K562 treated with DMSO at 1 percent for 24 hours (cell line): ENCODE data around the gene IQGAP2. TPM values are rescaled to one million over a fixed set of nuclear protein-coding genes. Genes with fewer than 3 reads are reported as not detected.

Source experiments
- total RNA-seq: library from RNA; unstranded; fragments of 300-600 nt; gene quantifications from 2 replicates; pipeline ENCODE4 v1.2.3, GENCODE V29; 2022; ENCODE audit warnings: low read depth; ENCODE audit not compliant: insufficient read depth

The IQGAP2 gene, protein sequence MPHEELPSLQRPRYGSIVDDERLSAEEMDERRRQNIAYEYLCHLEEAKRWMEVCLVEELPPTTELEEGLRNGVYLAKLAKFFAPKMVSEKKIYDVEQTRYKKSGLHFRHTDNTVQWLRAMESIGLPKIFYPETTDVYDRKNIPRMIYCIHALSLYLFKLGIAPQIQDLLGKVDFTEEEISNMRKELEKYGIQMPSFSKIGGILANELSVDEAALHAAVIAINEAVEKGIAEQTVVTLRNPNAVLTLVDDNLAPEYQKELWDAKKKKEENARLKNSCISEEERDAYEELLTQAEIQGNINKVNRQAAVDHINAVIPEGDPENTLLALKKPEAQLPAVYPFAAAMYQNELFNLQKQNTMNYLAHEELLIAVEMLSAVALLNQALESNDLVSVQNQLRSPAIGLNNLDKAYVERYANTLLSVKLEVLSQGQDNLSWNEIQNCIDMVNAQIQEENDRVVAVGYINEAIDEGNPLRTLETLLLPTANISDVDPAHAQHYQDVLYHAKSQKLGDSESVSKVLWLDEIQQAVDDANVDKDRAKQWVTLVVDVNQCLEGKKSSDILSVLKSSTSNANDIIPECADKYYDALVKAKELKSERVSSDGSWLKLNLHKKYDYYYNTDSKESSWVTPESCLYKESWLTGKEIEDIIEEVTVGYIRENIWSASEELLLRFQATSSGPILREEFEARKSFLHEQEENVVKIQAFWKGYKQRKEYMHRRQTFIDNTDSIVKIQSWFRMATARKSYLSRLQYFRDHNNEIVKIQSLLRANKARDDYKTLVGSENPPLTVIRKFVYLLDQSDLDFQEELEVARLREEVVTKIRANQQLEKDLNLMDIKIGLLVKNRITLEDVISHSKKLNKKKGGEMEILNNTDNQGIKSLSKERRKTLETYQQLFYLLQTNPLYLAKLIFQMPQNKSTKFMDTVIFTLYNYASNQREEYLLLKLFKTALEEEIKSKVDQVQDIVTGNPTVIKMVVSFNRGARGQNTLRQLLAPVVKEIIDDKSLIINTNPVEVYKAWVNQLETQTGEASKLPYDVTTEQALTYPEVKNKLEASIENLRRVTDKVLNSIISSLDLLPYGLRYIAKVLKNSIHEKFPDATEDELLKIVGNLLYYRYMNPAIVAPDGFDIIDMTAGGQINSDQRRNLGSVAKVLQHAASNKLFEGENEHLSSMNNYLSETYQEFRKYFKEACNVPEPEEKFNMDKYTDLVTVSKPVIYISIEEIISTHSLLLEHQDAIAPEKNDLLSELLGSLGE (N-terminal part only)
- 9.1 and 9.9 TPM in 2 replicates for total RNA-seq

GRCh38 chr5:76402886-76403765, at the start of gene IQGAP2:
IQGAP2 (plus strand) TSS chr5:76403285; CDS start chr5:76403546, 261 bp downstream.

GRCh38 chr5:76622973-76623596, 220.0 kb downstream of the IQGAP2 start, which contains the start of gene F2RL2:
F2RL2 (minus strand) TSS chr5:76623403; CDS start chr5:76623230, 173 bp downstream.

DNA sequence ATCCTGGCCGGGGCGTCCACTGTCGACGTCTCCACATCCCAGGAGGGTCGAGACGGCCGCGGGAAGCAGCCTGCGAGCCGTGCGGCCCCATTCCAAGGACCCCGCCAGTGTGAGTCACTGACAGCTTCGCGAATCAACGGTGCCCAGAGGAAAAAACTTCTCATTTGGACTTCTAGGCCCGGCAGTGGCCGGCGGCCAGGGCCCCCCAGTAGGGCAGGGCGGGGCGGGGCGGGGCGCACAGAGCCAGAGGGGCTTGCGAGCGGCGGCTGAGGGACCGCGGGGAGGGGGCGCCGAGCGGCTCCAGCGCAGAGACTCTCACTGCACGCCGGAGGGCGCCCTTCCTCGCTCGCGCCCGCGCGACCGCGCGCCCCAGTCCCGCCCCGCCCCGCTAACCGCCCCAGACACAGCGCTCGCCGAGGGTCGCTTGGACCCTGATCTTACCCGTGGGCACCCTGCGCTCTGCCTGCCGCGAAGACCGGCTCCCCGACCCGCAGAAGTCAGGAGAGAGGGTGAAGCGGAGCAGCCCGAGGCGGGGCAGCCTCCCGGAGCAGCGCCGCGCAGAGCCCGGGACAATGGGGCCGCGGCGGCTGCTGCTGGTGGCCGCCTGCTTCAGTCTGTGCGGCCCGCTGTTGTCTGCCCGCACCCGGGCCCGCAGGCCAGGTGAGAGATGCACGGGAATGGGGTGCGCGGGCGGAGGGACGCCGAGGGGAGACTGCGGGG, 312.8 kb downstream of the IQGAP2 start, which contains the start of gene F2R:
Gene F2R (plus strand): TSS at position 391 of the 720 bp plus-strand sequence. CDS start 182 bp downstream, at position 573.

Other genes starting within 250 kb of the IQGAP2 start
- not detected in 2 replicates for gene F2RL2, start 220.1 kb downstream of the IQGAP2 start, total RNA-seq